HT1080 (cell line): Measurements from ENCODE around the gene KDM2A. TPM values are rescaled to one million over a fixed set of nuclear protein-coding genes. Genes with fewer than 3 reads are reported as not detected.
A peak's percentile ranks its signal among the peaks of the same experiment; 100 is the strongest.
"Not testable (repeated sequence)": the region's sequence is repeated elsewhere in the genome, so short reads cannot be mapped to it uniquely, and the experiment has no call there.

Experiments used
- DNase-seq: peaks from one replicate; pipeline ENCODE4 v3.0.0-alpha.2; 2015; ENCODE audit warnings: low read depth
- total RNA-seq: library from RNA; depleted of rRNA; stranded (reverse); fragments of >200 nt; shearing (Covaris generic); gene quantifications from 2 replicates; pipeline ENCODE4 v1.2.3, GENCODE V29; 2014

Gene KDM2A
- total RNA-seq, 1 experiment from 2014 or later = 25.6 TPM

GRCh38 chr11:67117672-67118180, 1.3 kb upstream of the KDM2A start:
- DNase-seq = no peak

DNA sequence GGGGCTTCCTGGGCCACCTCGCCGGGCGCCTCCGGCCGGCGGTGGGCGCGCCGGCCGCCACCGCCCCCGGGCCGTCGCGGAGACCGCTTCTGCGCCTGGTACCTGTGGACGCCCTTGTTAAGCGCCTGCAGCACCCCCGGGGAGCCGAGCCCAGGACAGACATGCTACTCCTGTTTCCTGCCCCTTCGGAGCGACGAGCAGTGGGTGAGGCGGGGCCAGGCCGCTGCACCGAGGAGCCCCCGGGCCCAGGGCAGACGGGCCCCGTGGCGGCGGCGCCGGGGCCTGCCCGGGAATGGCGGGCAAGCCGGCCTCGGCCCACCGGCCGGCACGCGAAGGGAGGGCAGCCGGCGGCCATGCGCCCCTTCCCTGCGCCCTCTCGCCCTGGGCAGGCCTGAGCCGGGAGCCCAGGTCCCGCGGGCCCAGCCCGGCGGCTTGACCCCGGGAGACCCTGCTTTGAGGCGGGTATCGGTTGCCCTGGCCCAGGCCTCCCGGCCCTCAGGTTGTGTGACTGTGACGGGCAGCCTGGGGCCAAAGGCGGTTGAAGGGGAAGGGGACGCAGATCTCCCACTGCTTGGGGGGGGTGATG, 789 bp upstream of the KDM2A start:
- DNase-seq = no peak

DNA sequence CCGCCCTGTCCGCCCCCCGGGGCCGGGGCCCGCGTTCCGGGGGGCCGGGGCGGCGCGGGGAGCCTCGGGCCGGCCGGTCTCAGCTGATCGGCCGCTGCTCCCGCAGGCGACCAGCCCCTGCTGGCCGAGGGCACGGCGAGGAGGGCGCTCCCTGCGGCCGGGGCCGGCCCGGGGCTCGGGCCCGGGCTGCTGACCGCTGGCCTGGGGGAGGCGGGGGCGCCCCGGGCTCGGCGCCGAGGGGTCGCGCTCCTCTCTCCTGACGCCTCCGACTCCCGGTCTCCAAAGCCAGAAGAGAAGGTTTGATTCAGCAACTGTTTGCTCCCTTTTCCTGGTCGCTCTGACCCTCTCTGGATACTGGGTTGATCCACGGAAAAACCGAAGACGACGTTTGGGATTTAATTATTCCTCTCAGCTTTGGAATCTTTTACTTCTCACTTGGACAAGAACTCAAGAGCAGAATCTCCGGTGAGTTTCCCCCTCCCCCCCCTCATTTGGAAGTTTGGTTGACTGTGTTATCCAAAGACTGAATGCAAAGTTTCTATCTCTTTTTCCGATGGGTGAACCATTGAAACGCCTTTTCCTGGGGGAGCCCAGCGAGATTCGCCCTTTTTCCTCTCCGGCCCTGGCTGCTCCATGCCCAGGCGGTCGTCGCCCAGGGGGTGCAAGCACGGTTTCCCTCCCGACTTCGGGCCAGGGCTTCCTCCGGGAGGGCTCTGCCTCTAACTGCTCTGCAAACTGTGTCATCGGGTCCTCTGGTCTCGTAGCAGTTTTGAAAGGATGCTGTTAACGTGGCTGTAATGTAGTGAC, 725 bp downstream of the KDM2A start:
- no peak for DNase-seq

- no peak for DNase-seq
These were observed 1.4 kb downstream of the KDM2A start for GRCh38 chr11:67120456-67120855.

- peak; percentile 23 for DNase-seq
These were observed 2.0 kb downstream of the KDM2A start for GRCh38 chr11:67120881-67121710.

DNA sequence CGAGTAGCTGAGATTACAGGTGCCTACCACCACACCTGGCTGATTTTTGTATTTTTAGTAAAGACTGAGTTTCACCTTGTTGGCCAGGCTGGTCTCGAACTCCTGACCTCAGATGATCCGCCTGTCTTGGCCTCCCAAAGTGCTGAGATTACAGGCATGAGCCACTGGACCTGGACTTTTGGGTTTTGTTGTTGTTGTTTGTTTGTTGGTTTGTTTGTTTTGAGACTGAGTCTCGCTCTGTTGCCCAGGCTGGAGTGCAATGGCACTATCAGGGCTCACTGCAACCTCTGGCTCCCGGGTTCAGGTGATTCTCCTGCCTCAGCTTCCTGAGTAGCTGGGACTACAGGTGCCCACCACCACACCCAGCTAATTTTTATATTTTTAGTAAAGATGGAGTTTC, 4.7 kb downstream of the KDM2A start:
- not testable (repeated sequence) for DNase-seq

DNA sequence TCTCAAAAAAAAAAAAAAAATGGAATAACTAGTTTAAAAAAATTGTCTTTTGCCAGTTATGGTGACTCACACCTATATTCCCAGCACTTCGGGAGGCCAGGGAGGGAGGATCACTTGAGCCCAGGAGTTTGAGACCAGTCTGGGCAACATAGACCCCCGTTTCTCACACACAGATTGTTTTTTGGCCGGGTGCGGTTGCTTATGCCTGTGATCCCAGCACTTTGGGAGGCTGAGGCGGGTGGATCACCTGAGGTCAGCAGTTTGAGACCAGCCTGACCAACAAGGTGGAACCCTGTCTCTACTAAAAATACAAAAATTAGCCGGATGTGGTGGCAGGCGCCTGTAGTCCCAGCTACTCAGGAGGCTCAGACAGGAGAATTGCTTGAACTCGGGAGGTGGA, 7.2 kb downstream of the KDM2A start:
- not testable (repeated sequence) for DNase-seq

DNA sequence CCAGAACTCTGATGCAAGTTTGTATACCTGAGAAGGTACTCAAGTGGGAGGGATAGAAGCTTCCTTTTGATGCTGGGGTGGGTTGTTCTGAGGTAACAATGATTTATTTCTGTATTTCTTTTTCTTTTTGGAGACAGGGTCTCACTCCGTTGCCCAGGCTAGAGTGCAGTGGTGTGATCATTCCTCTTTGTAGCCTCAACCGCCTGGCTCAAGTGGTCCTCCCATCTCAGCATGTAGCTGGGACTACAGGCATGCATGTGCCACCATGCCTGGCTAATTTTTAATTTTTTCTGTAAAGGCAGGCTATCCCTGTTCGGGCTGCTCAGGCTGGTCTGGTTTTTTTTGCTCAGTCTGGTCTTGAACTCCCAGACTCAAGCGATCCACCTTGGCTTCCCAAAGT, 7.9 kb downstream of the KDM2A start:
- no peak for DNase-seq

GRCh38 chr11:67130861-67131260, 11.8 kb downstream of the KDM2A start:
- not testable (repeated sequence) for DNase-seq

GRCh38 chr11:67136156-67136555, 17.1 kb downstream of the KDM2A start:
- no peak for DNase-seq

GRCh38 chr11:67138922-67139321, 19.9 kb downstream of the KDM2A start:
- no peak for DNase-seq

GRCh38 chr11:67146516-67147226, 27.6 kb downstream of the KDM2A start:
- DNase-seq = no peak

GRCh38 chr11:67153971-67154370, 34.9 kb downstream of the KDM2A start:
- DNase-seq = no peak

DNA sequence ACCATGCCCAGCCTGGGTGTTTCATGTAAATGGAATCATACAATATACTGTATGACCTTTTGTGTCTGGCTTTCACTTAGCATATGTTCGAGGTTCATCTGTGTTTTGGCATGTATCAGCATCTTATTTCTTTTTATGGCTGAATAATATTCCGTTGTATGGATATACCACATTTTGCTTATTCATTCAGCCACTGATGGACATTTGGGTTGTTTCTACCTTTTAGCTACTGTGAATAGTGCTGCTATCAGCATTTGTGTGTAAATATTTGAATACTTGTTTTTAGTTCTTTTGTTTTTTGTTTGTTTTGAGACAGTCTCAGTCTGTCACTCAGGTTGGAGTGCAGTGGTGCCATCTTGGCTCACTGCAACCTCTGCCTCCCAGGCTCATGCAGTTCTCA, 35.7 kb downstream of the KDM2A start:
- DNase-seq = no peak

DNA sequence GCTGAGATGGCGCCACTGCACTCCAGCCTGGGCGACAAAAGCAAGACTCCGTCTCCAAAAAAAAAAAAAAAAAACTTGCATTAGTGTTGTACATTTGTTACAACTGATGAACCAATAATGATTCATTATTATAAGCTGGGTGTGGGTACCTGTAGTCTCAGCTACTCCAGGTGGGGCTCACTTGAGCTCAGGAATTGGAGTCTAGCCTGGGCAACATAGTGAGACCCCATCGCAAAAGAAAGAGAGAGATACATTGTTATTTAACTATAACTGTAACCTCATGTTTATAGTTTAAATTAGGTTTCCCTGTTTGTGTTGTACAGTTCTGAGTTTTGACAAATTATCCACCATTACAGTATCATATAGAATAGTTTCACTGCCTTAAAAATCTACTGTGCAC, 38.6 kb downstream of the KDM2A start:
- no peak for DNase-seq

- no peak for DNase-seq
These were observed 39.2 kb downstream of the KDM2A start for GRCh38 chr11:67158221-67158620.

DNA sequence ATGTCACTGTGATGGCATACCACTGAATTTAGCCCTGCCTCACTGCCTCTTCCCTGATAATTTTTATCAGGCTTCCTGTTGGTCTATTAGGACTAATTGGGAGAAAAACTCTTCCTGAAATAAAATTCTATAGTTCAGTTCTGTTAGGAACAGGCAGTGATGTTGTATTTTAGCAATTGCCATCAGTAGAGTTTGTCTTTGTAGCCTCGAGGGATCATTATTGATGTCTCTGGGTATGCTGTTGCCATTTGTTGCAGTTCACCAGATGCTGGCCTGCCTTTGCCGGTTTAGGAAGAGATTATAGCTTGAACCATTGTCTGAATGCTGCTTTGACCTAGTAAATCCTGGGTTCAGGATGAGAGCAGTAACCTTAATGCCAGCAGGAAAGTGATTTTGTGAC, 41.0 kb downstream of the KDM2A start:
- DNase-seq = no peak

DNA sequence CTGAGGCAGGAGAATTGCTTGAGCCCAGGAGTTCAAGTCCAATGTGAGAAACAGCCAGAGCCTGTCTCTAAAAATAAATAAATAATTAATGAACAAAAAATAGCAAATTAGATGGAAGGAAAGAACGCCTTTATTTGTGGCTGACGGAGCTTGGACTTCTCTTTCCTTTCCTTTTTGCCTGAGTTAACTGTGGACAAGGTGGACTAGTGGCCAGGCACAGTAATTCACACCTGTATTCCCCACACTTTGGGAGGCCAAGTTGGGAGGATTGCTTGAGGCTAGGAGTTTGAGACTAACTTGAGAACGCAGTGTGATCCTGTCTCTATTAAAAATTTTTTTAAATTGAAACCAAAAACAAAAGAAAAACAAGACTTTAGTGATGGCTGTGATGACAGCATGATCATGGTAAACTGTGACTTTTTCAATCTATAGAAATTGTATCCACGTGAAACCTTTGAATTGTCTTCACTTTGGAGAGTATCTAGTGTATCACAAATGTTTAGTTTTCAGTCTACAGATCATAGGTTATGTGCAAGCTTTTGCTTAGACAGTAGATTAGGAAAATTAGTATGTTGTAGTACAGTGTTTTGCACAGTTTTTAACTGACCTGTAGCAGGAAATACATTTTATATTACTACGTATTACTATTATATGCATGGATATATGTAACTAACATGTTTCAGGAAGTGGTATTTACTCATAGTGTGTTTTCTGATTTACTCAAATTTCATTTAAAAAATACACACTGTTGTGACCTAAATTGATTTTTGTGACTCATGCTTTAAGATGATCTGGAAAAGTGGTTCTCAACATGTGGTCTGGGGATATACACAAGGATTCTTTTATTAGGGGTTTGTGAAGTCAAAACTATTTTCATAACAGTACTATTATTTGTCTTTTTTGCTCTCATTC, 42.1 kb downstream of the KDM2A start:
- DNase-seq = peak; percentile 26

GRCh38 chr11:67163006-67163405, 43.9 kb downstream of the KDM2A start:
- no peak for DNase-seq

DNA sequence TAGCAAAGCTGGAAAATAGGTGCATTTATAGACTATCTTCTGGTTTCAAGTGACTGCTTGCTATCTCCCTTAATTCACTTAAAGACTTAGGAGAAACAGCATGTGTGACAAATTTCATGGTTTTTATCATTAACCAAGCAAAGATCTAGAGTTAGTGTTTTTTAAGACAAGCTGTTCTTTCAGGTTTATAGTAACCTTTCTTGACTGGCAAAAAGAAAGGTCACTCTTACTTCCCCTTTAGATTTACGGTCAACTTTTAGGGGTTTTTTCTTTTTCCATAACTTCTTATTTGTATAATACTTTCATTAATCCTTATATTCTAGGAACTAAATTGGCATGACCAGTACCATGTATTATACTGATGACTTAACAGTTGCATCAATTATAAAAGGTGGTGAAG, 46.6 kb downstream of the KDM2A start:
- DNase-seq = no peak
